ENCODE data around the gene MYBPC2.

- TF ChIP-seq CTCF (IDR thresholded peaks at IDR 0.05) (peak; percentile 83 to 91 (median 86)), EP300 (IDR thresholded peaks at IDR 0.05) (no peak)
Measured at GRCh38 chr19:50414864-50415660, 17.6 kb upstream of the MYBPC2 start.

Data from tibial nerve (tissue), 4 donors.